GM21381 (cell line): ENCODE measurements around the gene PCIF1.
"Not testable (repeated sequence)": the region's sequence is repeated elsewhere in the genome, so short reads cannot be mapped to it uniquely, and the experiment has no call there.

Experiments used
- ATAC-seq: cut with Tn5 transposase; IDR thresholded peaks from one replicate; pipeline ENCODE4 v1.9.1; 2021; ENCODE audit warnings: mild to moderate bottlenecking, moderate library complexity; ENCODE audit not compliant: unreplicated experiment

The PCIF1 gene

DNA sequence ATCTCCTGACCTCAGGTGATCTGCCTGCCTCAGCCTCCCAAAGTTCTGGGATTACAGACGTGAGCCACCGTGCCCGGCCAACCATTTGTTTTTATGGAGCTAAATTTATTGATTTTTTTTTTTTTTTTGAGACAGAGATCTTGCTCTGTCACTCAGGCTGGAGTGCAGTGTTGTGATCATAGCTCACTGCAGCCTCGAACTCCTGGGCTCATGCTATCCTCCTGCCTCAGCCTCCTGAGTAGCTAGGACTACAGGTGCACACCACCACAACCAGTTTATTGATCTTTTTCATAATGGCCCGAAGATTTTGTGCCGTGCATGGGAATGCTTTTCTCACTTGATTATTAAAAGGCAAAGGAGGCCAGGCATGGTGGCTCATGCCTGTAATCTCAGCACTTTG is 54.3 kb downstream of the PCIF1 start:
- ATAC-seq, result not testable (repeated sequence)

DNA sequence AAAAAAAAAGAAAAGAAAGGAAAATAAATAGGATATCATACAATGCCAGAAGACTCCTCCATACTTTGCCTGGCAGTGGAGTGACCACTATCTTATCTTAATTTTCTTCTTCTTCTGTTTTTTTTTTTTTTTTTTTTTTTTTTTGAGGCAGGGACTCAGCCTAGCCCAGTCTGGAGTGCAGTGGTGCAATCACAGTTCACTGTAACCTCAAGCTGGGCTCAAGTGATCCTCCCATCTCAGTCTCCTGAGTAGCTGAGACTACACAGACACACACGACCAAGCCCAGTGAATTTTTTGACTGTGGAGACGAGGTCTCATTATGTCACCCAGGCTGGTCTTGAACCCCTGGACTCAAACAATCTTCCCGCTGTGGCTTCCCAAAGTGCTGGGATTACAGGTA is 57.1 kb downstream of the PCIF1 start:
- no peak for ATAC-seq

DNA sequence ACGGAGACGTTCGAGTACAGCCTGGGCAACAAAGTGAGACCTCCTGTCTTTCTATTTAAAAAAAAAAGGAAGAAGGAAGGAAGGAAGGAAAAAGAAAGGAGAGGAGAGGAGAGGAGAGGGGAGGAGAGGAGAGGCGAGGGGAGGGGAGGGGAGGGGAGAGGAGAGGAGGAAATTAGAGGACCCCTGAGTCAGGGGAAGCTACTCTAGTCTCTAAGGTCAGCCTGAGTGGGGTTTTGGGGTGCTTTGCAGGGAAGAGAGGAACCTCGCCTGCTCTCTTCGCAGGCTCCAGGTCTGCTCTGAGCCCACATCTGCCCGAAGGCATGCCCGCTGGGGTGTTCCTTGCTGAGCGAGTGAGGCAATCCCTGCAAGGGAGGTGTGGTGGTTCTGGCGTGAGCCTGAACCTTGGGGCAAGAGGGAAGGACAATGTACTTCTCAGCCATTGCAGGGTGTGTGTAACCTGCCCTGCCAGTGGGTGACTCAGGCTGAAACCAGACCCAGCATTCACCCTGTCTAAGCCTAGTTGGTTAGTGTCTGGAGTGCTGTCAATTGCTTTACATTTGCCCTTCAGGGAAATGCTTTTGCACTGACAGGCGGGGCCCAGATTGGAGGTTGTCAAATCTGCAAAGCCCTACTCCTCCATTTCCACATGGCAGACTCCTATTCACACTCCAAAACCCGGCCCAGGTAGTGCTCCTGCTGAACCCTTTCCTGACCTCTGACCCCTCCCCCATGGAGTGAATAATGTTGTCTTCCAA is 58.9 kb downstream of the PCIF1 start:
- no peak for ATAC-seq

DNA sequence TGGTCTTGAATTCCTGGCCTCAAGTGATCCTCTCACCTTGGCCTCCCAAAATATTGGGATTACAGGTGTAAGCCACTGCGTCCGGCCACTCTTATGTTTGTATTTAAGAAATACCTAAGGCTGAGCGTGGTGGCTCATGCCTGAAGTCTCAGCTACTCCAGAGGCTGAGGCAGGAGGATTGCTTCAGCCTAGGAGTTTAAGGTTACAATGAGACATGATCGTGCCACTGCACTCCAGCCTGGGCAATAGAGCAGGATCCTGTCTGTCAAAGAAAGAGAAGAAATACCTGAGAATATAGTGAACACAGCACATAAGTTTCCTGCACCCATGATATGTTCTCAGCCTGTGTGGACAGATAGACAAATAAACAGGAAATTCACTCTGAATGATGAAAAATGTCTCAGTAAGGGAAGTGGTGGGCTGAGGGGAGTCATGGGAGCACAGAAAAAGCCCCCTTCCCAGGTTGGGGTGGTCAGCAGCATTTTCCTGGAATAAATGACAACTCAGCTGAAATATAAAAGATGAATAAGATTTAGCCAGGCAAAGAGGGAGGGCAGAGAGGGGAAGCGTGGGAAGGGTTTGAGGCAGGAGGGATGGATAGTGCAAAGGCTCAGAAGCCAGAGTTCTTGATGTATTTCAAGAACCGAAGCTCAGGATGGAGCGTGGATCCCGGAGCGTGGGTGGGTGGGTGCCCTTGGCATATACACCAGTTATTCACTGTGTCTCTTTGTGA is 60.4 kb downstream of the PCIF1 start:
- ATAC-seq, result no peak

DNA sequence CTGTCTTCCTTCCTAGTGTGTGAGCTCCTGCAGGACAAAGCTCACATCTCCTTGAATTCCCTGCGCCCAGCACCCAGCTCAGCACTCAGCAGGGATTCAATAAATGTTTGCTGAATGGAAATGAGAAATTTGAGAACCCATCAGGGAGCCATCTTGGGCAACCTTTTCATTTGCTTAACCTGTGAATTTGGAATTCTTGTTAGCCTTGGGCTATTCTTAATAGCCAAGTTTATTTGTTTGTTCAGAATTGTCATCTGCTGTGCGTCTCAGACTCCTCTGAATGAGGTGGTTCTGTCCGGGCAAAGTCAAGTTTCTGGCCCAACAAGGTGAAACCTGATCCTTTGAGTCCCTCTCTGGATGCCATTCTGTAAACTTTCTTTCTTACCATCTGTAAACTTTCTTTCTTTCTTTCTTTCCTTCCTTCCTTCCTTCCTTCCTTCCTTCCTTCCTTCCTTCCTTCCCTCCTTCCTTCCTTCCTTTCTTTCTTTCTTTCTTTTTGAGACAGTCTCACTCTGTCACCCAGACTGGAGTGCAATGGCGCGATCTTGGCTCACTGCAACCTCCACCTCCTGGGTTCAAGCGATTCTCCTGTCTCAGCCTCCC is 61.1 kb downstream of the PCIF1 start:
- not testable (repeated sequence) for ATAC-seq

DNA sequence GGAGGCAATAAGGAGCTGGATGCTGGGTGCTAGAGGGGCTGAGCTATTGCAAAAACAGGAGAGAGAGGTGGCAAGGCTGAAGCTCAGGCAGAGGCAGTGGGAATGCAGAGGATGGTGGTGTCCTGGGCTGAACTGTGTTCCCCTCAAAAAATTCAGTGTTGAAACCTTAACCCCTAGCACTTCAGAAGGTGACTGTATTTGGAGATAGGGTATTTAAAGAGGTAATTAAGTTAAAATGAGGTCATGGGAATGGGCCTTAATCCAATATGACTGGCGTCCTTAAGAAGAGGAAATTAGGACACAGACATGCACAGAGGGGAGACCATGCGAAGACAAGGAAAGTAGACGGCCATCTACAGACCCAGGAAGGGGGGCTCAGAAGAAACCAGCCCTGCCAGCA is 62.7 kb downstream of the PCIF1 start:
- no peak for ATAC-seq
